SK-N-MC (cell line): ENCODE measurements around the gene LPAR1.

ENCODE experiments used
- DNase-seq: peaks from one replicate; pipeline ENCODE4 v3.0.0-alpha.2; 2011; ENCODE audit warnings: low read depth, low spot score
- H3K27ac ChIP-seq: fragments of 200-600 bp; sonication (generic); 2 replicates; pipeline ENCODE4 v1.5.1; 2016; ENCODE audit warnings: mixed run types
- H3K36me3 ChIP-seq: fragments of 200-600 bp; sonication (generic); 2 replicates; pipeline ENCODE4 v1.6.1; 2017; ENCODE audit warnings: antibody characterized with exemption, low read length, mixed read lengths; ENCODE audit not compliant: insufficient read depth
- H3K4me3 ChIP-seq: fragments of 200-600 bp; sonication (generic); 2 replicates; pipeline ENCODE4 v1.5.1; 2016
- H3K9ac ChIP-seq: fragments of 200-600 bp; sonication (generic); 2 replicates; pipeline ENCODE4 v1.8.0; 2017; ENCODE audit warnings: mixed run types, mixed read lengths; ENCODE audit not compliant: insufficient read length
- H3K9me3 ChIP-seq: fragments of 200-600 bp; sonication (generic); 2 replicates; pipeline ENCODE4 v1.6.1; 2017; ENCODE audit warnings: low read depth, mild to moderate bottlenecking, antibody characterized with exemption, low read length, moderate library complexity, mixed read lengths
- EZH2 ChIP-seq: fragments of 200-600 bp; sonication (generic); IDR thresholded peaks from one replicate; pipeline ENCODE4 v1.6.1; 2017; ENCODE audit warnings: antibody characterized with exemption
- FOXP2 ChIP-seq: optimal IDR thresholded peaks from 2 replicates; pipeline ENCODE3; 2011; ENCODE audit warnings: mild to moderate bottlenecking, moderate library complexity; ENCODE audit not compliant: insufficient read depth; ENCODE audit errors: extremely low read length, control extremely low read depth
- POLR2AphosphoS5 ChIP-seq: IDR thresholded peaks from 2 replicates; pipeline ENCODE4 v1.6.1; 2012; ENCODE audit warnings: mild to moderate bottlenecking, low read depth, low read length, borderline replicate concordance

The LPAR1 gene

GRCh38 chr9:111041902-111042301 lies 3.6 kb upstream of the LPAR1 start:
- no peaks in the 10 kb centered on the region for H3K9me3 ChIP-seq
- peak; percentile 62 for DNase-seq
- peak overlapping the region; percentile 74 for H3K4me3 ChIP-seq
- TF ChIP-seq POLR2AphosphoS5 (no peak), FOXP2 (no peak), EZH2 (no peak)
- no peaks in the 10 kb centered on the region for H3K36me3 ChIP-seq
- peak overlapping the region; percentile 53 for H3K9ac ChIP-seq
- peak overlapping the region; percentile 78 for H3K27ac ChIP-seq

GRCh38 chr9:111040494-111040893 lies 2.2 kb upstream of the LPAR1 start:
- H3K9ac ChIP-seq, result no peak overlapping the region
- no peak overlapping the region for H3K27ac ChIP-seq
- TF ChIP-seq POLR2AphosphoS5, result no peak
- TF ChIP-seq FOXP2, result no peak
- no peak for TF ChIP-seq EZH2
- no peaks in the 10 kb centered on the region for H3K9me3 ChIP-seq
- no peaks in the 10 kb centered on the region for H3K36me3 ChIP-seq
- DNase-seq, result no peak
- H3K4me3 ChIP-seq, result no peak overlapping the region

GRCh38 chr9:111039231-111039906 lies 1.1 kb upstream of the LPAR1 start:
- Histone ChIP-seq H3K27ac (no peak overlapping the region), H3K4me3 (no peak overlapping the region), H3K36me3 (no peaks in the 10 kb centered on the region), H3K9me3 (no peaks in the 10 kb centered on the region), H3K9ac (no peak overlapping the region)
- no peak for TF ChIP-seq POLR2AphosphoS5
- no peak for TF ChIP-seq EZH2
- TF ChIP-seq FOXP2, result no peak
- DNase-seq, result no peak

GRCh38 chr9:111037708-111038330 lies 451 bp downstream of the LPAR1 start:
- peak overlapping the region; percentile 93 for H3K9ac ChIP-seq
- DNase-seq, result no peak
- H3K36me3 ChIP-seq, result no peaks in the 10 kb centered on the region
- H3K9me3 ChIP-seq, result no peaks in the 10 kb centered on the region
- H3K27ac ChIP-seq, result peak overlapping the region; percentile 39
- no peak for TF ChIP-seq FOXP2
- TF ChIP-seq EZH2, result no peak
- no peak for TF ChIP-seq POLR2AphosphoS5
- H3K4me3 ChIP-seq, result peak overlapping the region; percentile 88

- Histone ChIP-seq H3K4me3 (peak overlapping the region; percentile 88), H3K9ac (peak overlapping the region; percentile 93), H3K36me3 (no peaks in the 10 kb centered on the region), H3K9me3 (no peaks in the 10 kb centered on the region), H3K27ac (peak overlapping the region; percentile 39)
- TF ChIP-seq FOXP2 (no peak), POLR2AphosphoS5 (0 out of 2 replicates have a peak, but pooled peaks have one; percentile 6)
- no peak for DNase-seq
Observed at GRCh38 chr9:111037356-111037707, 938 bp downstream of the LPAR1 start.

GRCh38 chr9:111036946-111037345 lies 1.3 kb downstream of the LPAR1 start:
- peak overlapping the region; percentile 93 for H3K9ac ChIP-seq
- H3K36me3 ChIP-seq, result no peaks in the 10 kb centered on the region
- TF ChIP-seq POLR2AphosphoS5 (no peak; the same call in 1 of the 2 replicates), EZH2 (no peak), FOXP2 (no peak)
- peak overlapping the region; percentile 39 for H3K27ac ChIP-seq
- H3K4me3 ChIP-seq, result peak overlapping the region; percentile 88
- no peaks in the 10 kb centered on the region for H3K9me3 ChIP-seq
- no peak for DNase-seq

GRCh38 chr9:111036429-111036789 lies 1.9 kb downstream of the LPAR1 start:
- no peak for TF ChIP-seq POLR2AphosphoS5
- TF ChIP-seq EZH2, result no peak
- no peak overlapping the region for H3K27ac ChIP-seq
- H3K36me3 ChIP-seq, result no peaks in the 10 kb centered on the region
- H3K9me3 ChIP-seq, result no peaks in the 10 kb centered on the region
- peak overlapping the region; percentile 93 for H3K9ac ChIP-seq
- no peak for DNase-seq
- peak overlapping the region; percentile 88 for H3K4me3 ChIP-seq

- Histone ChIP-seq H3K27ac (0 out of 2 replicates have a peak overlapping the region, but pooled peaks have one; percentile 26), H3K9ac (peak overlapping the region; percentile 93), H3K9me3 (no peaks in the 10 kb centered on the region), H3K4me3 (peak overlapping the region; percentile 88), H3K36me3 (peaks cover 3% of the 10 kb centered on the region; the same call in 1 of the 2 replicates)
- DNase-seq, result no peak
- TF ChIP-seq EZH2, result no peak
- TF ChIP-seq POLR2AphosphoS5, result no peak
- no peak for TF ChIP-seq FOXP2
Observed at GRCh38 chr9:111035543-111036428, 2.5 kb downstream of the LPAR1 start.

- no peak for TF ChIP-seq FOXP2
- TF ChIP-seq POLR2AphosphoS5, result no peak
- TF ChIP-seq EZH2, result no peak
- Histone ChIP-seq H3K9me3 (no peaks in the 10 kb centered on the region), H3K4me3 (peak overlapping the region; percentile 88), H3K36me3 (peaks cover 9% of the 10 kb centered on the region), H3K9ac (no peak overlapping the region), H3K27ac (no peak overlapping the region)
- DNase-seq, result no peak
Observed at GRCh38 chr9:111034898-111035539, 3.3 kb downstream of the LPAR1 start.
